VCaP (cell line): ENCODE results near the gene HBB.

Experiments
- H3K27ac ChIP-seq: fragments of 450-650 bp; 2 replicates; pipeline ENCODE4 v1.5.1; 2017
- CTCF ChIP-seq: fragments of 450-650 bp; conservative IDR thresholded peaks from 2 replicates; pipeline ENCODE4 v1.5.1; 2017; ENCODE audit warnings: mild to moderate bottlenecking, moderate library complexity

Gene HBB

GRCh38 chr11:5197536-5197935 lies 29.3 kb downstream of the HBB start:
- TF ChIP-seq CTCF: no peak
- no peak overlapping the region for H3K27ac ChIP-seq

GRCh38 chr11:5196731-5197130 lies 30.1 kb downstream of the HBB start:
- H3K27ac ChIP-seq: no peak overlapping the region
- TF ChIP-seq CTCF: no peak

GRCh38 chr11:5196067-5196466 lies 30.8 kb downstream of the HBB start:
- no peak for TF ChIP-seq CTCF
- no peak overlapping the region for H3K27ac ChIP-seq

- TF ChIP-seq CTCF: no peak
- H3K27ac ChIP-seq: no peak overlapping the region
Observed at GRCh38 chr11:5192738-5193137, 34.1 kb downstream of the HBB start.

- no peak for TF ChIP-seq CTCF
- H3K27ac ChIP-seq: no peak overlapping the region
Observed at GRCh38 chr11:5188201-5188600, 38.7 kb downstream of the HBB start.

- TF ChIP-seq CTCF: no peak
- H3K27ac ChIP-seq: no peak overlapping the region
Observed at GRCh38 chr11:5178046-5178837, 48.6 kb downstream of the HBB start.
